IgD-negative memory B cell (primary cell): ENCODE measurements around the gene FBXO42. TPM values are rescaled to one million over a fixed set of nuclear protein-coding genes. Genes with fewer than 3 reads are reported as not detected.

Experiments used
- H3K27ac Mint-ChIP-seq, 3 donors: one replicate each; pipeline ENCODE4 v1.8.0; 2020 to 2022; ENCODE audit warnings: mild to moderate bottlenecking in 3 of 3, mixed read lengths in 3 of 3, moderate library complexity in 1 of 3
- H3K27me3 Mint-ChIP-seq: one replicate; pipeline ENCODE4 v1.8.0; 2021; ENCODE audit warnings: mixed read lengths
- H3K36me3 Mint-ChIP-seq: one replicate; pipeline ENCODE4 v1.8.0; 2020; ENCODE audit warnings: mild to moderate bottlenecking, mixed read lengths
- H3K4me1 Mint-ChIP-seq, 3 donors: one replicate each; pipeline ENCODE4 v1.8.0; 2020 to 2022; ENCODE audit warnings: mixed read lengths in 3 of 3, mild to moderate bottlenecking in 1 of 3
- H3K4me3 Mint-ChIP-seq, 4 donors: one replicate each; pipeline ENCODE4 v1.8.0; 2020 to 2022; ENCODE audit warnings: mild to moderate bottlenecking in 4 of 4, mixed read lengths in 4 of 4, moderate library complexity in 3 of 4
- H3K9me3 Mint-ChIP-seq, 3 donors: one replicate each; pipeline ENCODE4 v1.8.0; 2020 to 2021; ENCODE audit warnings: mixed read lengths in 3 of 3, mild to moderate bottlenecking in 1 of 3
- polyA plus RNA-seq: library from polyadenylated mRNA; unstranded; fragments of 300-500 nt; fragmentation: Illumina TruSeq; gene quantifications from one replicate; pipeline ENCODE4 v1.2.3, GENCODE V29; 2021

FBXO42 gene
- polyA plus RNA-seq, 1 donor from 2014 or later, result 26.8 TPM

- Mint-ChIP-seq H3K9me3 (no peaks in the 10 kb centered on the region), H3K4me1 (peaks cover 11 to 15% (median 14%) of the 10 kb centered on the region in 3 donors), H3K4me3 (peak overlapping the region in 1 of 4 donors; percentile 71), H3K27me3 (no peaks in the 10 kb centered on the region), H3K27ac (peak overlapping the region in 1 of 3 donors; percentile 25), H3K36me3 (no peaks in the 10 kb centered on the region)
Observed at GRCh38 chr1:16239972-16240491, 112.2 kb downstream of the FBXO42 start.

GRCh38 chr1:16237343-16237830 lies 114.9 kb downstream of the FBXO42 start:
- Mint-ChIP-seq H3K27ac (peak overlapping the region; percentile 89 to 99 (median 97)), H3K27me3 (no peaks in the 10 kb centered on the region), H3K4me3 (peak overlapping the region; percentile 82 to 94 (median 89)), H3K4me1 (peaks cover 6 to 10% (median 6%) of the 10 kb centered on the region in 3 donors), H3K36me3 (no peaks in the 10 kb centered on the region), H3K9me3 (no peaks in the 10 kb centered on the region)

GRCh38 chr1:16236511-16237342 lies 115.6 kb downstream of the FBXO42 start, which contains the start of gene CPLANE2:
Gene CPLANE2, minus strand, starts transcription at chr1:16237183. Its CDS starts 441 bp downstream, at chr1:16236742.
- Mint-ChIP-seq H3K4me3 (peak within 1 kb of the TSS; percentile 82 to 94 (median 89)), H3K36me3 (no peaks in the 10 kb centered on the region), H3K27ac (peak within 1 kb of the TSS; percentile 89 to 99 (median 97)), H3K4me1 (peaks cover 6 to 10% (median 6%) of the 10 kb centered on the region in 3 donors), H3K27me3 (no peaks in the 10 kb centered on the region), H3K9me3 (no peaks in the 10 kb centered on the region)

GRCh38 chr1:16235944-16236510 lies 116.3 kb downstream of the FBXO42 start:
- Mint-ChIP-seq H3K4me3 (peak overlapping the region; percentile 82 to 94 (median 89)), H3K27ac (peak overlapping the region; percentile 89 to 99 (median 97)), H3K36me3 (no peaks in the 10 kb centered on the region), H3K27me3 (no peaks in the 10 kb centered on the region), H3K9me3 (no peaks in the 10 kb centered on the region), H3K4me1 (peaks cover 6 to 10% (median 6%) of the 10 kb centered on the region in 3 donors)

- Mint-ChIP-seq H3K4me1 (peaks cover 6 to 10% (median 6%) of the 10 kb centered on the region in 3 donors), H3K9me3 (no peaks in the 10 kb centered on the region), H3K27me3 (no peaks in the 10 kb centered on the region), H3K36me3 (no peaks in the 10 kb centered on the region), H3K27ac (peak overlapping the region in 1 of 3 donors; percentile 81), H3K4me3 (peak overlapping the region in 2 of 4 donors; percentile 49 to 76)
Observed at GRCh38 chr1:16235347-16235746, 116.9 kb downstream of the FBXO42 start.

GRCh38 chr1:16233431-16233830 lies 118.8 kb downstream of the FBXO42 start:
- Mint-ChIP-seq H3K9me3 (no peaks in the 10 kb centered on the region), H3K27me3 (peaks cover 3% of the 10 kb centered on the region), H3K4me3 (no peak overlapping the region), H3K36me3 (peaks cover 3% of the 10 kb centered on the region), H3K4me1 (peaks cover 6 to 10% (median 6%) of the 10 kb centered on the region in 3 donors), H3K27ac (no peak overlapping the region)

- H3K27me3 Mint-ChIP-seq, result peaks cover 9% of the 10 kb centered on the region
- no peak overlapping the region for H3K4me3 Mint-ChIP-seq
- H3K4me1 Mint-ChIP-seq, result peaks cover 6 to 9% (median 9%) of the 10 kb centered on the region in 3 donors
- no peaks in the 10 kb centered on the region for H3K9me3 Mint-ChIP-seq
- no peak overlapping the region for H3K27ac Mint-ChIP-seq
- H3K36me3 Mint-ChIP-seq, result peaks cover 3% of the 10 kb centered on the region
Observed at GRCh38 chr1:16232316-16232710, 120.0 kb downstream of the FBXO42 start.

GRCh38 chr1:16231331-16232315 lies 120.7 kb downstream of the FBXO42 start:
- Mint-ChIP-seq H3K27me3 (peaks cover 12% of the 10 kb centered on the region), H3K36me3 (peaks cover 3% of the 10 kb centered on the region), H3K4me1 (peaks cover 6 to 9% (median 9%) of the 10 kb centered on the region in 3 donors), H3K9me3 (no peaks in the 10 kb centered on the region), H3K27ac (no peak overlapping the region), H3K4me3 (no peak overlapping the region)

- H3K4me1 Mint-ChIP-seq, result peaks cover 3 to 4% (median 4%) of the 10 kb centered on the region in 3 donors
- no peak overlapping the region for H3K4me3 Mint-ChIP-seq
- H3K9me3 Mint-ChIP-seq, result peaks cover 0 to 2% (median 0%) of the 10 kb centered on the region in 3 donors
- peaks cover 15% of the 10 kb centered on the region for H3K27me3 Mint-ChIP-seq
- peaks cover 7% of the 10 kb centered on the region for H3K36me3 Mint-ChIP-seq
- no peak overlapping the region for H3K27ac Mint-ChIP-seq
Observed at GRCh38 chr1:16230744-16231143, 121.5 kb downstream of the FBXO42 start.

- peaks cover 7% of the 10 kb centered on the region for H3K36me3 Mint-ChIP-seq
- peaks cover 0 to 2% (median 0%) of the 10 kb centered on the region in 3 donors for H3K9me3 Mint-ChIP-seq
- no peak overlapping the region for H3K27ac Mint-ChIP-seq
- no peak overlapping the region for H3K4me3 Mint-ChIP-seq
- peaks cover 2 to 4% (median 4%) of the 10 kb centered on the region in 3 donors for H3K4me1 Mint-ChIP-seq
- H3K27me3 Mint-ChIP-seq, result peaks cover 15% of the 10 kb centered on the region
Observed at GRCh38 chr1:16229976-16230740, 122.1 kb downstream of the FBXO42 start.

- Mint-ChIP-seq H3K36me3 (peaks cover 7% of the 10 kb centered on the region), H3K4me1 (peaks cover 3 to 4% (median 4%) of the 10 kb centered on the region in 3 donors), H3K4me3 (peak overlapping the region in 1 of 4 donors; percentile 28), H3K27ac (peak overlapping the region in 1 of 3 donors; percentile 23), H3K9me3 (peaks cover 0 to 5% (median 0%) of the 10 kb centered on the region in 3 donors), H3K27me3 (peaks cover 15% of the 10 kb centered on the region)
Observed at GRCh38 chr1:16226490-16227179, 125.6 kb downstream of the FBXO42 start.

GRCh38 chr1:16226129-16226489 lies 126.2 kb downstream of the FBXO42 start:
- peaks cover 7% of the 10 kb centered on the region for H3K36me3 Mint-ChIP-seq
- peaks cover 0 to 5% (median 1%) of the 10 kb centered on the region in 3 donors for H3K9me3 Mint-ChIP-seq
- peaks cover 15% of the 10 kb centered on the region for H3K27me3 Mint-ChIP-seq
- H3K27ac Mint-ChIP-seq, result no peak overlapping the region
- H3K4me1 Mint-ChIP-seq, result peaks cover 3 to 4% (median 4%) of the 10 kb centered on the region in 3 donors
- no peak overlapping the region for H3K4me3 Mint-ChIP-seq

- H3K27me3 Mint-ChIP-seq, result peaks cover 15% of the 10 kb centered on the region
- H3K4me3 Mint-ChIP-seq, result no peak overlapping the region
- peaks cover 3 to 10% (median 4%) of the 10 kb centered on the region in 3 donors for H3K4me1 Mint-ChIP-seq
- H3K9me3 Mint-ChIP-seq, result peaks cover 0 to 5% (median 2%) of the 10 kb centered on the region in 3 donors
- peak overlapping the region in 1 of 3 donors; percentile 58 for H3K27ac Mint-ChIP-seq
- H3K36me3 Mint-ChIP-seq, result peaks cover 7% of the 10 kb centered on the region
Observed at GRCh38 chr1:16224472-16224871, 127.8 kb downstream of the FBXO42 start.
